Breast epithelium (tissue), 4 donors: ENCODE results near the gene PDCD1LG2. TPM values are rescaled to one million over a fixed set of nuclear protein-coding genes. Genes with fewer than 3 reads are reported as not detected.
"Not testable (repeated sequence)": the region's sequence is repeated elsewhere in the genome, so short reads cannot be mapped to it uniquely, and the experiment has no call there.

Source experiments
- DNase-seq, 2 donors: peaks; one replicate each; pipeline ENCODE4 v3.0.0-alpha.2; 2019; ENCODE audit warnings: low spot score in 2 of 2
- H3K27ac ChIP-seq, 2 donors: fragments of 200-600 bp; sonication (generic) in 1 of 2; one replicate each; pipeline ENCODE4 v1.5.1; 2016 to 2019; ENCODE audit warnings: mild to moderate bottlenecking in 1 of 2
- H3K27me3 ChIP-seq, 2 donors: fragments of 200-600 bp; sonication (generic) in 1 of 2; one replicate each; pipeline versions ENCODE4 v1.5.1 to v1.6.0; 2017 to 2019; ENCODE audit warnings: control low read depth in 1 of 2, mild to moderate bottlenecking in 1 of 2
- H3K36me3 ChIP-seq: fragments of 200-600 bp; one replicate; pipeline ENCODE4 v1.5.1; 2019
- H3K4me1 ChIP-seq, 2 donors: fragments of 200-600 bp; sonication (generic); one replicate each; pipeline ENCODE4 v1.5.1; 2016 to 2019; ENCODE audit warnings: control low read depth in 1 of 2
- H3K4me3 ChIP-seq, 3 donors: fragments of 200-600 bp; sonication (generic); 1 replicate in 2 of 3; 2 replicates in 1 of 3; pipeline ENCODE4 v1.5.1; 2016 to 2019; ENCODE audit warnings: mild to moderate bottlenecking in 3 of 3, moderate library complexity in 2 of 3
- H3K9me3 ChIP-seq, 2 donors: fragments of 200-600 bp; sonication (generic) in 1 of 2; one replicate each; pipeline ENCODE4 v1.5.1; 2016 to 2019; ENCODE audit warnings: control low read depth in 1 of 2
- CTCF ChIP-seq, 3 donors: fragments of 450-650 bp; IDR thresholded peaks; one replicate each; pipeline ENCODE4 v1.5.1; 2016 to 2017; ENCODE audit warnings: antibody characterized with exemption in 3 of 3, mild to moderate bottlenecking in 3 of 3, moderate library complexity in 3 of 3
- POLR2A ChIP-seq: fragments of 450-650 bp; IDR thresholded peaks from one replicate; pipeline ENCODE4 v1.6.1; 2016; ENCODE audit warnings: antibody characterized with exemption, mild to moderate bottlenecking, moderate library complexity
- POLR2AphosphoS5 ChIP-seq, 3 donors: sonication (generic); formaldehyde crosslinking; IDR thresholded peaks; one replicate each; pipeline ENCODE4 v1.6.1; 2017; ENCODE audit warnings: antibody characterized with exemption in 3 of 3
- intact Hi-C: fragments of 100-400 bp; cut with DNase I; formaldehyde crosslinking; loops from one replicate; pipeline ENCODE4 v1.15.1; 2023; ENCODE audit warnings: low total_unique reads
- total RNA-seq, 3 donors: library from RNA; depleted of rRNA; stranded (reverse); fragments of >200 nt; gene quantifications; one replicate each; pipeline ENCODE4 v1.1.0, GENCODE V29; 2016

The PDCD1LG2 gene
- total RNA-seq, 3 donors from 2014 or later, result 1.6 to 8.0 (median 3.3) TPM

DNA sequence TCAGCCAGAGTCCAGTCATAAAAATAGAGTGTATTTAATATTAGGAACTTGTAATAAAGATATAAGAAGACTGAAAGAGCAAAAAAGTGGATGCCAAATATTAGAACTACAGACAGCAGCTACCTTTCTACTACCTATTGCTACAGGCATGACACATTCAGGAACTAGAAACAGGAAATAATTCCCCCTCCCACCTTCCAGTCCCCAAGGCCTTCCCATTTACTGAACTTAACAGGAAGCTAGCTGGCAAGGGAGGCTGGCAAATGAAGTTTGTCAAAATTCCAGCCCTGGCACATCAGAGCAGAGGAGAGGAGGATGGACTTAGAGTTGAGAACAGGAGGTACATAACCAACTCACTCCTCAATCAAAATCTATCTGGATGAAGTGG, 68.4 kb downstream of the PDCD1LG2 start:
- DNase-seq, result no peak
- no peak overlapping the region for H3K27ac ChIP-seq
- H3K4me3 ChIP-seq, result no peak overlapping the region
- no peaks in the 10 kb centered on the region for H3K9me3 ChIP-seq
- intact Hi-C loops, result no loop called here
- no peaks in the 10 kb centered on the region for H3K4me1 ChIP-seq
- no peaks in the 10 kb centered on the region for H3K36me3 ChIP-seq
- H3K27me3 ChIP-seq, result no peaks in the 10 kb centered on the region
- no peak for TF ChIP-seq POLR2A
- TF ChIP-seq CTCF (IDR thresholded peaks at IDR 0.05), result no peak
- TF ChIP-seq POLR2AphosphoS5 (IDR thresholded peaks at IDR 0.05), result no peak

DNA sequence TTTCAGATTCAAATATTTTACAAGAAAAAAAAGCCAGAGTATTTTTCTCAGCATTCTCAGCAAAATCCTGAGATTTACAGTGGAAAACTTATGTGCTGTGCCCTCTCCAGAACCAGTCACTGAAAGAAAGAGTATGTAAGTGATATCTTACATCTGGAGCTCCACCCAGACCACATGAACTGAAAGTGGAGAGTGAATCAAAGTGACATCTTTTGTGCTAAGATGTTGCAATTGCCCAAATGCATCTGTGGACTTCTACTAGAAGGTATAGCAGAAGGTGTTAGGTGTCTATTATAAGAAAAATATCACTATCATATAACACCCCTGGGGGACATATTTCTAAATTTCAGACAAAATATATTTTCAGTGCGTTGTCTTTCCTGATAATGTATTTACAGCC, 69.5 kb downstream of the PDCD1LG2 start:
- no peak for TF ChIP-seq CTCF (IDR thresholded peaks at IDR 0.05)
- TF ChIP-seq POLR2A, result no peak
- TF ChIP-seq POLR2AphosphoS5 (IDR thresholded peaks at IDR 0.05), result no peak
- Histone ChIP-seq H3K9me3 (no peaks in the 10 kb centered on the region), H3K36me3 (no peaks in the 10 kb centered on the region), H3K27me3 (no peaks in the 10 kb centered on the region), H3K4me1 (no peaks in the 10 kb centered on the region), H3K4me3 (no peak overlapping the region), H3K27ac (no peak overlapping the region)
- intact Hi-C loops, result no loop called here
- no peak for DNase-seq

GRCh38 chr9:5580650-5581049, 70.3 kb downstream of the PDCD1LG2 start:
- Histone ChIP-seq H3K27me3 (no peaks in the 10 kb centered on the region), H3K36me3 (no peaks in the 10 kb centered on the region), H3K9me3 (no peaks in the 10 kb centered on the region), H3K4me1 (no peaks in the 10 kb centered on the region), H3K27ac (no peak overlapping the region), H3K4me3 (no peak overlapping the region)
- DNase-seq, result no peak
- intact Hi-C loops, result no loop called here
- TF ChIP-seq POLR2A (no peak), CTCF (IDR thresholded peaks at IDR 0.05) (no peak), POLR2AphosphoS5 (IDR thresholded peaks at IDR 0.05) (no peak)

- H3K4me1 ChIP-seq, DNase-seq, H3K9me3 ChIP-seq, intact Hi-C loops, H3K36me3 ChIP-seq, H3K4me3 ChIP-seq, H3K27ac ChIP-seq, H3K27me3 ChIP-seq: not testable (repeated sequence)
These were observed 71.4 kb downstream of the PDCD1LG2 start for GRCh38 chr9:5581706-5582105.

- peak overlapping the region; percentile 35 to 45 for H3K27ac ChIP-seq
- no peaks in the 10 kb centered on the region for H3K27me3 ChIP-seq
- no peaks in the 10 kb centered on the region for H3K36me3 ChIP-seq
- no peak for TF ChIP-seq POLR2A
- TF ChIP-seq CTCF (IDR thresholded peaks at IDR 0.05), result no peak
- TF ChIP-seq POLR2AphosphoS5 (IDR thresholded peaks at IDR 0.05), result no peak
- DNase-seq, result no peak
- intact Hi-C loops, result no loop called here
- no peak overlapping the region for H3K4me3 ChIP-seq
- H3K9me3 ChIP-seq, result no peaks in the 10 kb centered on the region
- H3K4me1 ChIP-seq, result no peaks in the 10 kb centered on the region
These were observed 72.5 kb downstream of the PDCD1LG2 start for GRCh38 chr9:5582835-5583195.

DNA sequence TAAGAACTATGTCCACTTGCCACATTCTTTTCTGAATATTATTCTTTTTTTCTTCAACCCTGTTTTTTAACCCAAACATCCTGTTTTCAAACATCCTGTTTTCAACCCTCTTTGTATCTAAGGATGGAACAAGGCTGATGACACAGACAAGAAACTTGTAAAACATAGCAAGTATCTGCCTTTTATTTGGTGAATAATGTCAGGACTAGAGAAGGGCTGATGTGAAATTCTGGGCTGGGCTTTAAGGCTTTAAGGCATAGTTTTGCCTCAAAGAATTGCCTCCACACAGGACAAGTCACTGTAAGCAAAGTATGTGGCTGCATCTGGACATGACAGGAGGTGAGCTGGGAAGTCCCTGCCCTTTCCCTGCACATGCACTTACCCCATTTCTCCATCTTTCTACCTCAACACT, 76.1 kb downstream of the PDCD1LG2 start:
- no peak for TF ChIP-seq CTCF (IDR thresholded peaks at IDR 0.05)
- TF ChIP-seq POLR2AphosphoS5 (IDR thresholded peaks at IDR 0.05), result no peak
- no peak for TF ChIP-seq POLR2A
- H3K4me1 ChIP-seq, result no peaks in the 10 kb centered on the region
- H3K9me3 ChIP-seq, result no peaks in the 10 kb centered on the region
- no peak for DNase-seq
- H3K27me3 ChIP-seq, result no peaks in the 10 kb centered on the region
- no peak overlapping the region for H3K27ac ChIP-seq
- no peaks in the 10 kb centered on the region for H3K36me3 ChIP-seq
- no peak overlapping the region for H3K4me3 ChIP-seq
- intact Hi-C loops, result no loop called here
